AG04449 (cell line): ENCODE results near the gene IPCEF1.

ENCODE experiments used
- CTCF ChIA-PET: fragments of 350-600 bp; formaldehyde crosslinking; extraction: SDS; loops from one replicate; lab custom pipeline; 2021; ENCODE audit warnings: antibody characterized with exemption; lab: Yijun Ruan, JAX
- POLR2A ChIA-PET: fragments of 400-600, 350-600 bp; formaldehyde crosslinking; extraction: SDS; loops from one replicate; lab custom pipeline; 2020; ENCODE audit warnings: antibody characterized with exemption, inconsistent platforms; lab: Yijun Ruan, JAX
- DNase-seq: peaks from one replicate; pipeline ENCODE4 v3.0.0-alpha.2; 2010; ENCODE audit warnings: low read depth, low spot score
- H3K4me3 ChIP-seq: 2 replicates; pipeline ENCODE4 v1.5.1; 2011; ENCODE audit warnings: low read depth, mild to moderate bottlenecking, control low read depth, low read length
- CTCF ChIP-seq: IDR thresholded peaks from one replicate; pipeline ENCODE4 v1.5.1; 2011; ENCODE audit warnings: mild to moderate bottlenecking, moderate library complexity, low read length, control low read depth, inconsistent platforms; ENCODE audit not compliant: insufficient read depth; ENCODE audit errors: missing control alignments

The IPCEF1 gene

GRCh38 chr6:154359679-154360078 is 3.1 kb upstream of the IPCEF1 start:
- ChIA-PET POLR2A (no interaction called here), CTCF (no interaction called here)
- TF ChIP-seq CTCF: no peak
- no peak for DNase-seq
- H3K4me3 ChIP-seq: no peak overlapping the region

GRCh38 chr6:154359161-154359574 is 2.6 kb upstream of the IPCEF1 start:
- DNase-seq: no peak
- H3K4me3 ChIP-seq: no peak overlapping the region; the same call in 1 of the 2 replicates
- ChIA-PET CTCF (no interaction called here), POLR2A (no interaction called here)
- TF ChIP-seq CTCF: no peak

GRCh38 chr6:154358019-154358545 is 1.5 kb upstream of the IPCEF1 start:
- POLR2A ChIA-PET: no interaction called here
- no peak overlapping the region for H3K4me3 ChIP-seq
- no peak for TF ChIP-seq CTCF
- DNase-seq: no peak
- CTCF ChIA-PET: no interaction called here

GRCh38 chr6:154356113-154356512 is 490 bp downstream of the IPCEF1 start:
- TF ChIP-seq CTCF: no peak
- ChIA-PET CTCF (interaction anchor here (0.6 to 1.5 kb wide), 3 partner anchors 12 to 201 kb away, joined by 3 to 4 read pairs (median 3); no protein-coding TSS in a partner anchor), POLR2A (no interaction called here)
- DNase-seq: no peak
- H3K4me3 ChIP-seq: no peak overlapping the region

- DNase-seq: no peak
- CTCF ChIA-PET: no interaction called here
- POLR2A ChIA-PET: no interaction called here
- no peak for TF ChIP-seq CTCF
- no peak overlapping the region for H3K4me3 ChIP-seq
These were observed 2.3 kb downstream of the IPCEF1 start for GRCh38 chr6:154354265-154354777.

GRCh38 chr6:154353626-154354025 is 3.0 kb downstream of the IPCEF1 start:
- no peak overlapping the region for H3K4me3 ChIP-seq
- ChIA-PET CTCF (no interaction called here), POLR2A (no interaction called here)
- TF ChIP-seq CTCF: no peak
- DNase-seq: no peak
